Measurements from ENCODE around the gene ZMYM2.

DNA sequence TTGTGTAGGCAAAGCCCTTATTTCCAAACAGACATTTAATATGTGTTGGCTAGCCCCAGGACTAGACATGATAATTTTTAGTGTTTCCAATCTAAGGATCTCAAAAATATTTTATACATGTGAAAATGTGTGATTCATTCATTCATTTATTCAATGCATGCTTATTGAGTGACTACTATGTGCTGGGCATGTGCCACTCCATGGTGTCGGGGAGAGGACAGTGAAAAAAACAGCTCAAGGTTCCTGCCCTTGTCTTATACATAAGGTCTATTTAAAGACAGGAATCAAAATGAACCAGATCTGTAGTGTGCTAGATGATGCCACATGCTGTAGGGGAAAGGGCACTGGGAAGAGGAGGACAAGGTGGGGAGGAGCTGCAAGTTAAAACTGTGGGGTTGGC is 165.8 kb downstream of the ZMYM2 start:
- TF ChIP-seq, protein P1, sequence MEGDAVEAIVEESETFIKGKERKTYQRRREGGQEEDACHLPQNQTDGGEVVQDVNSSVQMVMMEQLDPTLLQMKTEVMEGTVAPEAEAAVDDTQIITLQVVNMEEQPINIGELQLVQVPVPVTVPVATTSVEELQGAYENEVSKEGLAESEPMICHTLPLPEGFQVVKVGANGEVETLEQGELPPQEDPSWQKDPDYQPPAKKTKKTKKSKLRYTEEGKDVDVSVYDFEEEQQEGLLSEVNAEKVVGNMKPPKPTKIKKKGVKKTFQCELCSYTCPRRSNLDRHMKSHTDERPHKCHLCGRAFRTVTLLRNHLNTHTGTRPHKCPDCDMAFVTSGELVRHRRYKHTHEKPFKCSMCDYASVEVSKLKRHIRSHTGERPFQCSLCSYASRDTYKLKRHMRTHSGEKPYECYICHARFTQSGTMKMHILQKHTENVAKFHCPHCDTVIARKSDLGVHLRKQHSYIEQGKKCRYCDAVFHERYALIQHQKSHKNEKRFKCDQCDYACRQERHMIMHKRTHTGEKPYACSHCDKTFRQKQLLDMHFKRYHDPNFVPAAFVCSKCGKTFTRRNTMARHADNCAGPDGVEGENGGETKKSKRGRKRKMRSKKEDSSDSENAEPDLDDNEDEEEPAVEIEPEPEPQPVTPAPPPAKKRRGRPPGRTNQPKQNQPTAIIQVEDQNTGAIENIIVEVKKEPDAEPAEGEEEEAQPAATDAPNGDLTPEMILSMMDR (IDR thresholded peaks at IDR 0.05) = no peak
- TF ChIP-seq EZH2 (IDR thresholded peaks at IDR 0.05) = no peak
- TF ChIP-seq EZH2phosphoT487 (IDR thresholded peaks at IDR 0.05) = no peak
